ENCODE results near the gene ELK3. TPM values are rescaled to one million over a fixed set of nuclear protein-coding genes. Genes with fewer than 3 reads are reported as not detected.

The ELK3 gene
- polyA plus RNA-seq, 1 experiment, result 31.2 TPM

GRCh38 chr12:96225044-96225855, 31.1 kb downstream of the ELK3 start:
- Histone ChIP-seq H3K9me3 (ENCODE audit: control insufficient read depth, insufficient read depth, low read length) (no peaks in the 10 kb centered on the region), H3K27me3 (ENCODE audit: control insufficient read depth, insufficient read depth, low read length) (no peaks in the 10 kb centered on the region), H3K4me3 (ENCODE audit: low read depth, low read length) (no peak overlapping the region), H3K27ac (ENCODE audit: low read depth, low read length) (no peak overlapping the region)
- no peak for DNase-seq (ENCODE audit: low read depth, low spot score)
- POLR2A ChIA-PET, result no interaction called here
- TF ChIP-seq CTCF (IDR thresholded peaks at IDR 0.05; ENCODE audit: low read depth, low read length), result no peak
- CTCF ChIA-PET, result interaction anchor here (0.9 to 2.2 kb wide), 2 partner anchors 10 kb away, joined by 6 read pairs; no protein-coding TSS in a partner anchor

- POLR2A ChIA-PET, result no interaction called here
- H3K27me3 ChIP-seq (ENCODE audit: control insufficient read depth, insufficient read depth, low read length), result no peaks in the 10 kb centered on the region
- H3K27ac ChIP-seq (ENCODE audit: low read depth, low read length), result no peak overlapping the region
- H3K9me3 ChIP-seq (ENCODE audit: control insufficient read depth, insufficient read depth, low read length), result no peaks in the 10 kb centered on the region
- no peak overlapping the region for H3K4me3 ChIP-seq (ENCODE audit: low read depth, low read length)
- DNase-seq (ENCODE audit: low read depth, low spot score), result no peak
- no peak for TF ChIP-seq CTCF (IDR thresholded peaks at IDR 0.05; ENCODE audit: low read depth, low read length)
- CTCF ChIA-PET, result interaction anchor here (0.9 kb wide), 1 partner anchor 11 kb away, joined by 6 read pairs; no protein-coding TSS in a partner anchor
These were observed 31.8 kb downstream of the ELK3 start for GRCh38 chr12:96225994-96226399.

- no peak overlapping the region for H3K4me3 ChIP-seq (ENCODE audit: low read depth, low read length)
- no peak overlapping the region for H3K27ac ChIP-seq (ENCODE audit: low read depth, low read length)
- CTCF ChIA-PET, result interaction anchor here (0.9 kb wide), 1 partner anchor 11 kb away, joined by 6 read pairs; no protein-coding TSS in a partner anchor
- no peaks in the 10 kb centered on the region for H3K27me3 ChIP-seq (ENCODE audit: control insufficient read depth, insufficient read depth, low read length)
- POLR2A ChIA-PET, result no interaction called here
- no peak for TF ChIP-seq CTCF (IDR thresholded peaks at IDR 0.05; ENCODE audit: low read depth, low read length)
- DNase-seq (ENCODE audit: low read depth, low spot score), result no peak
- H3K9me3 ChIP-seq (ENCODE audit: control insufficient read depth, insufficient read depth, low read length), result no peaks in the 10 kb centered on the region
These were observed 32.2 kb downstream of the ELK3 start for GRCh38 chr12:96226401-96226800.

- POLR2A ChIA-PET, result no interaction called here
- TF ChIP-seq CTCF (IDR thresholded peaks at IDR 0.05; ENCODE audit: low read depth, low read length), result no peak
- Histone ChIP-seq H3K27me3 (ENCODE audit: control insufficient read depth, insufficient read depth, low read length) (no peaks in the 10 kb centered on the region), H3K9me3 (ENCODE audit: control insufficient read depth, insufficient read depth, low read length) (no peaks in the 10 kb centered on the region), H3K27ac (ENCODE audit: low read depth, low read length) (no peak overlapping the region), H3K4me3 (ENCODE audit: low read depth, low read length) (no peak overlapping the region)
- CTCF ChIA-PET, result interaction anchor here (1.0 kb wide), 1 partner anchor 11 kb away, joined by 4 read pairs; no protein-coding TSS in a partner anchor
- DNase-seq (ENCODE audit: low read depth, low spot score), result no peak
These were observed 32.7 kb downstream of the ELK3 start for GRCh38 chr12:96226801-96227348.

All from AG04450 (cell line).